22Rv1 (cell line): Measurements from ENCODE around the gene ACOT7.

ENCODE experiments used
- H3K27ac ChIP-seq: fragments of 450-650 bp; 2 replicates; pipeline ENCODE4 v1.5.1; 2017
- CTCF ChIP-seq: fragments of 450-650 bp; IDR thresholded peaks from 2 replicates; pipeline ENCODE4 v1.5.1; 2017; ENCODE audit warnings: mild to moderate bottlenecking
- ZFX ChIP-seq: fragments of 450-650 bp; IDR thresholded peaks from 2 replicates; pipeline ENCODE4 v1.6.1; 2017; ENCODE audit warnings: antibody characterized with exemption, borderline replicate concordance

Gene ACOT7

GRCh38 chr1:6246497-6247467, 146.8 kb downstream of the ACOT7 start:
- H3K27ac ChIP-seq = peak overlapping the region; percentile 55
- TF ChIP-seq ZFX (no peak), CTCF (peak; percentile 91)

GRCh38 chr1:6245869-6246496, 147.6 kb downstream of the ACOT7 start:
- H3K27ac ChIP-seq = peak overlapping the region; percentile 55
- TF ChIP-seq CTCF = no peak

- TF ChIP-seq ZFX (no peak), CTCF (peak; percentile 83)
Observed at GRCh38 chr1:6245086-6245868, 148.3 kb downstream of the ACOT7 start.

GRCh38 chr1:6244401-6245049, 149.0 kb downstream of the ACOT7 start:
- no peak for TF ChIP-seq CTCF
- no peak for TF ChIP-seq ZFX

More at GRCh38 chr1:6245086-6245868, 148.3 kb downstream of the ACOT7 start:
- 0 out of 2 replicates have a peak overlapping the region, but pooled peaks have one; percentile 55 for H3K27ac ChIP-seq

GRCh38 chr1:6243993-6244392, 149.6 kb downstream of the ACOT7 start, which contains the start of gene HES3:
Gene HES3 (plus strand): TSS chr1:6244179. CDS start chr1:6244366, 187 bp downstream.
- no peak within 1 kb of the TSS for H3K27ac ChIP-seq

More at GRCh38 chr1:6244401-6245049, 149.0 kb downstream of the ACOT7 start:
- no peak overlapping the region for H3K27ac ChIP-seq

More at GRCh38 chr1:6243993-6244392, 149.6 kb downstream of the ACOT7 start, which contains the start of gene HES3:
- no peak for TF ChIP-seq ZFX
- no peak for TF ChIP-seq CTCF
